Common myeloid progenitor, CD34-positive (primary cell): ENCODE measurements around the gene FUCA1.

Source experiments
- CTCF ChIA-PET: fragments of 350-600 bp; sonication (Branson Sonifier 250); formaldehyde crosslinking; loops from one replicate; lab custom pipeline; 2021; ENCODE audit warnings: antibody characterized with exemption; lab: Charles Lee
- POLR2A ChIA-PET: fragments of 350-600 bp; sonication (Branson Sonifier 250); formaldehyde crosslinking; loops from one replicate; lab custom pipeline; 2021; ENCODE audit warnings: antibody characterized with exemption; lab: Charles Lee
- DNase-seq, 3 donors: peaks; one replicate each; pipeline versions ENCODE4 v3.0.0 to v3.0.0-alpha.2; 2013
- H3K27ac ChIP-seq, 2 experiments: 1 replicate in 1 of 2; 2 replicates in 1 of 2; pipeline ENCODE4 v1.7.0; 2013; ENCODE audit warnings: inconsistent platforms in 2 of 2, low read length in 2 of 2, mild to moderate bottlenecking in 2 of 2, low read depth in 1 of 2, moderate library complexity in 1 of 2; ENCODE audit not compliant: severe bottlenecking in 2 of 2, insufficient read depth in 1 of 2, poor library complexity in 1 of 2
- H3K27me3 ChIP-seq, 5 experiments: replicated peaks in 2 of 5; 1 replicate in 3 of 5; 2 replicates in 2 of 5; pipeline versions ENCODE4 v1.6.1 to v1.7.0; 2013; ENCODE audit warnings: low read length in 4 of 5, mild to moderate bottlenecking in 2 of 5, moderate library complexity in 2 of 5, inconsistent platforms in 1 of 5; ENCODE audit not compliant: insufficient read depth in 5 of 5, control insufficient read depth in 4 of 5
- H3K36me3 ChIP-seq, 4 experiments: 1 replicate in 2 of 4; 2 replicates in 2 of 4; pipeline versions ENCODE4 v1.6.1 to v1.7.0; 2013; ENCODE audit warnings: low read length in 3 of 4, control low read depth in 1 of 4, mild to moderate bottlenecking in 1 of 4; ENCODE audit not compliant: control insufficient read depth in 4 of 4, insufficient read depth in 4 of 4
- H3K4me1 ChIP-seq, 4 experiments: 1 replicate in 3 of 4; 2 replicates in 1 of 4; pipeline versions ENCODE4 v1.6.1 to v1.7.1; 2013; ENCODE audit warnings: low read length in 3 of 4, mild to moderate bottlenecking in 3 of 4, control low read depth in 1 of 4, inconsistent platforms in 1 of 4, moderate library complexity in 1 of 4; ENCODE audit not compliant: control insufficient read depth in 4 of 4, insufficient read depth in 4 of 4; ENCODE audit errors: control extremely low read depth in 1 of 4
- H3K4me3 ChIP-seq, 7 experiments: 1 replicate in 4 of 7; 2 replicates in 3 of 7; pipeline versions ENCODE4 v1.5.1 to v1.7.0; 2013; ENCODE audit warnings: mild to moderate bottlenecking in 7 of 7, low read length in 6 of 7, moderate library complexity in 6 of 7, inconsistent platforms in 2 of 7, low read depth in 2 of 7, control low read depth in 1 of 7; ENCODE audit not compliant: insufficient read depth in 4 of 7, control insufficient read depth in 1 of 7; ENCODE audit errors: extremely low read depth in 1 of 7
- H3K9me3 ChIP-seq, 5 experiments: 1 replicate in 4 of 5; 2 replicates in 1 of 5; pipeline versions ENCODE4 v1.6.1 to v1.7.1; 2013; ENCODE audit warnings: low read length in 4 of 5, mild to moderate bottlenecking in 2 of 5, inconsistent platforms in 1 of 5, low read depth in 1 of 5, moderate library complexity in 1 of 5; ENCODE audit not compliant: control insufficient read depth in 4 of 5, insufficient read depth in 2 of 5; ENCODE audit errors: control extremely low read depth in 1 of 5
- WGBS: methylation state at CpG from one replicate; pipeline ENCODE4 v1.1.5; 2013; ENCODE audit not compliant: insufficient coverage; 5-methylcytosine and 5-hydroxymethylcytosine counted together

FUCA1 gene

DNA sequence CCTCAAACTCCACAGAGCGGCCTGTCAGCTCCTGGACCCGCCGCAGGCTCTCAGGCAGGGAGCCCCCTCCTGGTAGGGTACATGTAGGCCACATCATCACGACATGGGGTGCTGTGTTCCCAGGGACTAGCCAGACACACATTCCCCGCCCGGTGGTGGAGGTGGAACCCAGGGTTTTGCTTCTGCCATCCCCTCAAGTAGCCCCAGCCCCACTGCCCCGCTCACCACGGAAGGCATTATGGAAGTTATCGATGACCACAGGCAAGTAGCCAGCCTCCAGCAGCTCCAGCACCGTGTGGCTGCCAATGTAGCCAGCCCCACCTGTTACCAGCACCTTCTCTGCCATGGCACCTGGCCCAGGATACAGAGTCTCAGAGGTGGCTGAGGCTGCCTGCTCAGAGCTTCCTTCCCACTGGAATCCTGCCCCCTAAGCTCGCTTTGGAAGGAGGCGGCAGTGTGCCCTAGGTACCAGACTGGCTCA is 69.4 kb downstream of the FUCA1 start:
- no peaks in the 10 kb centered on the region for H3K27me3 ChIP-seq
- DNase-seq, result peak; percentile 48 to 56 (median 51)
- peaks cover 0 to 43% (median 27%) of the 10 kb centered on the region in 4 experiments for H3K36me3 ChIP-seq
- ChIA-PET POLR2A (interaction anchor here (0.6 to 1.3 kb wide), 3 partner anchors 20 to 27 kb away, joined by 3 to 4 read pairs (median 3); partner anchors contain the start of gene PITHD1), CTCF (interaction anchor here (0.5 to 4.6 kb wide), 9 partner anchors 11 to 118 kb away, joined by 3 to 28 read pairs (median 4); partner anchors contain the start of gene PITHD1)
- no peak overlapping the region for H3K27ac ChIP-seq
- H3K4me3 ChIP-seq, result no peak overlapping the region
- 91% methylated on average over 12 of the region's 12 CpGs for WGBS
- H3K4me1 ChIP-seq, result peaks cover 0 to 24% (median 21%) of the 10 kb centered on the region in 4 experiments
- no peaks in the 10 kb centered on the region for H3K9me3 ChIP-seq

DNA sequence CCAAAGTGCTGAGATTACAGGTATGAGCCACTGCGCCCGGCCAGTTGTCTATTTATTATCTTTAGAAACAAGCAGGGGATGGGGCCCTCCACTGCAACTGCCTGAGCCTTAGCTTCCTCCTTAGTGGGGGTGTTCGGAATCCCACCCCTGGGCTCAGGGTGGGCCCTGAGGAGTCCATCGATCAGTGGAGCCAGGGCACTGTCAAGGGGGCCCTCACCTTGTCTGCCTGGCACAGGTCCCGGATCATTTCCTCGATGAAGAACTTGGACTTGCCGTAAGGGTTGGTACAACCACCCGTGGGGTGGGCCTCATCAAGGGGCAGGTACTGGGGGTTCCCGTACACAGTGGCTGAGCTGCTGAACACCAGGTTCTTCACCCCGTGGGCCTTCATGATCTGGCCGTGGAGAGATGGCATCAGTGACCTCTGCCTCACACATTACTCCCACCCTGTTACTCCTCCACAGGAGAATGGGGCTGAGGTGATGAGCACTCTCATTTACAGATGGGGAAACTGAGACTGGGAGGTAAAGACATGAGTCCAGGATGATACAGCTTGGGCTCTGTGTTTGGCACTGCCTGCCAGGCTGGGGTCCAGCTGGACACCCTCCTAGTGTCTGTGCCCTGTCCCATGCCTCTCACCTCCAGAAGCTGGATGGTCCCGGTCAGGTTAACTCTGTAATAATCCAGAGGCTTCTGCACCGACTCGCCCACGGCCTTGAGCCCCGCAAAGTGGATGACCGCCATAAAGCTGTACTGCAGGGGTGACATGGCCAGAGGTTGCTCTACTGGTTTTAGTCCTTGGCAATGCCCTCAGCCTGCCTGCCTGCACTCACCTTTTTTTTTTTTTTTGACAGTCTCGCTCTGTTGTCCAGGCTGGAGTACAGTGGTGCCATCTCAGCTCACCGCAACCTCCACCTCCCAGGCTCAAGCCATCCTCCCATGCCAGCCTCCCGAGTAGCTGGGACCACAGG is 70.3 kb downstream of the FUCA1 start:
- no peaks in the 10 kb centered on the region for H3K9me3 ChIP-seq
- POLR2A ChIA-PET, result interaction anchor here (1.1 to 1.3 kb wide), 2 partner anchors 19 to 26 kb away, joined by 3 to 4 read pairs; partner anchors contain the start of gene PITHD1
- H3K4me3 ChIP-seq, result no peak overlapping the region
- CTCF ChIA-PET, result interaction anchor here (0.5 to 4.6 kb wide), 10 partner anchors 8 to 119 kb away, joined by 3 to 28 read pairs (median 4); partner anchors contain the start of genes ELOA and PITHD1
- H3K27ac ChIP-seq, result no peak overlapping the region
- H3K27me3 ChIP-seq, result no peaks in the 10 kb centered on the region
- no peak for DNase-seq
- H3K36me3 ChIP-seq, result peaks cover 0 to 50% (median 27%) of the 10 kb centered on the region in 4 experiments
- WGBS, result 97% methylated on average over 16 of the region's 20 CpGs
- peaks cover 0 to 34% (median 30%) of the 10 kb centered on the region in 4 experiments for H3K4me1 ChIP-seq

- ChIA-PET CTCF (interaction anchor here (1.0 to 4.6 kb wide), 8 partner anchors 9 to 120 kb away, joined by 3 to 28 read pairs (median 6); partner anchors contain the start of gene PITHD1), POLR2A (no interaction called here)
- no peaks in the 10 kb centered on the region for H3K9me3 ChIP-seq
- peaks cover 0 to 45% (median 40%) of the 10 kb centered on the region in 4 experiments for H3K4me1 ChIP-seq
- no peak overlapping the region for H3K27ac ChIP-seq
- no peak for DNase-seq
- H3K4me3 ChIP-seq, result no peak overlapping the region
- peaks cover 0 to 47% (median 27%) of the 10 kb centered on the region in 4 experiments for H3K36me3 ChIP-seq
- no peaks in the 10 kb centered on the region for H3K27me3 ChIP-seq
- 96% methylated on average over 12 of the region's 17 CpGs for WGBS
Measured at GRCh38 chr1:23796466-23797271, 71.4 kb downstream of the FUCA1 start.

- H3K4me1 ChIP-seq, result peaks cover 0 to 43% (median 38%) of the 10 kb centered on the region in 4 experiments
- 94% methylated on average over 11 of the region's 16 CpGs for WGBS
- no peak overlapping the region for H3K4me3 ChIP-seq
- no peak overlapping the region for H3K27ac ChIP-seq
- POLR2A ChIA-PET, result no interaction called here
- CTCF ChIA-PET, result interaction anchor here (1.0 to 2.8 kb wide), 4 partner anchors 9 to 121 kb away, joined by 3 to 10 read pairs (median 4); no protein-coding TSS in a partner anchor
- no peak for DNase-seq
- peaks cover 0 to 47% (median 27%) of the 10 kb centered on the region in 4 experiments for H3K36me3 ChIP-seq
- H3K27me3 ChIP-seq, result no peaks in the 10 kb centered on the region
- H3K9me3 ChIP-seq, result no peaks in the 10 kb centered on the region
Measured at GRCh38 chr1:23795676-23796465, 72.2 kb downstream of the FUCA1 start.
